ENCODE results near the gene GJA8.

The GJA8 gene

GRCh38 chr1:147902253-147902845, at the start of gene GJA8:
Gene GJA8, plus strand, starts transcription at chr1:147902795. Its CDS starts 5,161 bp downstream, at chr1:147907956.
- TF ChIP-seq TAF1 (IDR thresholded peaks at IDR 0.05; ENCODE audit: low read depth), result no peak
- no peak for TF ChIP-seq REST (IDR thresholded peaks at IDR 0.05; ENCODE audit: low read depth)
- TF ChIP-seq CREB1 (IDR thresholded peaks at IDR 0.05; ENCODE audit: low read depth), result no peak

- TF ChIP-seq NFIC (IDR thresholded peaks at IDR 0.05) (no peak), TCF12 (IDR thresholded peaks at IDR 0.05; ENCODE audit: low read depth) (no peak), TAF1 (IDR thresholded peaks at IDR 0.05; ENCODE audit: low read depth) (no peak), REST (IDR thresholded peaks at IDR 0.05; ENCODE audit: low read depth) (no peak), USF1 (IDR thresholded peaks at IDR 0.05) (no peak), YY1 (IDR thresholded peaks at IDR 0.05; ENCODE audit: low read depth) (no peak), TEAD4 (IDR thresholded peaks at IDR 0.05) (no peak), MAX (IDR thresholded peaks at IDR 0.05) (no peak), EP300 (IDR thresholded peaks at IDR 0.05; ENCODE audit: borderline replicate concordance) (no peak), ZBTB7A (IDR thresholded peaks at IDR 0.05; ENCODE audit: low read depth) (no peak), CEBPB (IDR thresholded peaks at IDR 0.05) (no peak), RAD21 (IDR thresholded peaks at IDR 0.05; ENCODE audit: low read depth) (no peak), EGR1 (IDR thresholded peaks at IDR 0.05) (no peak), CREB1 (IDR thresholded peaks at IDR 0.05; ENCODE audit: low read depth) (no peak)
Observed at GRCh38 chr1:147853391-147853790, 49.2 kb upstream of the GJA8 start.

- TF ChIP-seq REST (IDR thresholded peaks at IDR 0.05; ENCODE audit: low read depth), result no peak
- no peak for TF ChIP-seq USF1 (IDR thresholded peaks at IDR 0.05)
- TF ChIP-seq TCF12 (IDR thresholded peaks at IDR 0.05; ENCODE audit: low read depth), result no peak
- no peak for TF ChIP-seq EGR1 (IDR thresholded peaks at IDR 0.05)
- no peak for TF ChIP-seq CREB1 (IDR thresholded peaks at IDR 0.05; ENCODE audit: low read depth)
- no peak for TF ChIP-seq YY1 (IDR thresholded peaks at IDR 0.05; ENCODE audit: low read depth)
- no peak for TF ChIP-seq ZBTB7A (IDR thresholded peaks at IDR 0.05; ENCODE audit: low read depth)
- TF ChIP-seq CEBPB (IDR thresholded peaks at IDR 0.05), result no peak
- TF ChIP-seq EP300 (IDR thresholded peaks at IDR 0.05; ENCODE audit: borderline replicate concordance), result no peak
- TF ChIP-seq RAD21 (IDR thresholded peaks at IDR 0.05; ENCODE audit: low read depth), result no peak
- no peak for TF ChIP-seq TEAD4 (IDR thresholded peaks at IDR 0.05)
- TF ChIP-seq MAX (IDR thresholded peaks at IDR 0.05), result no peak
- no peak for TF ChIP-seq FOXM1 (IDR thresholded peaks at IDR 0.05; ENCODE audit: borderline replicate concordance, low read depth)
- no peak for TF ChIP-seq NFIC (IDR thresholded peaks at IDR 0.05)
- no peak for TF ChIP-seq TAF1 (IDR thresholded peaks at IDR 0.05; ENCODE audit: low read depth)
Observed at GRCh38 chr1:147878022-147878421, 24.6 kb upstream of the GJA8 start.

GRCh38 chr1:147879911-147880310, 22.7 kb upstream of the GJA8 start:
- no peak for TF ChIP-seq CEBPB (IDR thresholded peaks at IDR 0.05)
- TF ChIP-seq TAF1 (IDR thresholded peaks at IDR 0.05; ENCODE audit: low read depth), result no peak
- TF ChIP-seq EP300 (IDR thresholded peaks at IDR 0.05; ENCODE audit: borderline replicate concordance), result no peak
- TF ChIP-seq EGR1 (IDR thresholded peaks at IDR 0.05), result no peak
- no peak for TF ChIP-seq YY1 (IDR thresholded peaks at IDR 0.05; ENCODE audit: low read depth)
- TF ChIP-seq TEAD4 (IDR thresholded peaks at IDR 0.05), result no peak
- no peak for TF ChIP-seq FOXM1 (IDR thresholded peaks at IDR 0.05; ENCODE audit: borderline replicate concordance, low read depth)
- no peak for TF ChIP-seq CREB1 (IDR thresholded peaks at IDR 0.05; ENCODE audit: low read depth)
- no peak for TF ChIP-seq USF1 (IDR thresholded peaks at IDR 0.05)
- no peak for TF ChIP-seq ZBTB7A (IDR thresholded peaks at IDR 0.05; ENCODE audit: low read depth)
- no peak for TF ChIP-seq MAX (IDR thresholded peaks at IDR 0.05)
- no peak for TF ChIP-seq RAD21 (IDR thresholded peaks at IDR 0.05; ENCODE audit: low read depth)
- TF ChIP-seq REST (IDR thresholded peaks at IDR 0.05; ENCODE audit: low read depth), result no peak
- TF ChIP-seq TCF12 (IDR thresholded peaks at IDR 0.05; ENCODE audit: low read depth), result no peak
- TF ChIP-seq NFIC (IDR thresholded peaks at IDR 0.05), result no peak
